NCI-H748 (cell line): ENCODE measurements around the gene SAA2.
A peak's percentile ranks its signal among the peaks of the same experiment; 100 is the strongest.
"Not testable (repeated sequence)": the region's sequence is repeated elsewhere in the genome, so short reads cannot be mapped to it uniquely, and the experiment has no call there.

ENCODE experiments used
- DNase-seq: peaks from one replicate; lab custom pipeline; 2025; ENCODE audit not compliant: unreplicated experiment; lab: John Stamatoyannopoulos, UW

The SAA2 gene

DNA sequence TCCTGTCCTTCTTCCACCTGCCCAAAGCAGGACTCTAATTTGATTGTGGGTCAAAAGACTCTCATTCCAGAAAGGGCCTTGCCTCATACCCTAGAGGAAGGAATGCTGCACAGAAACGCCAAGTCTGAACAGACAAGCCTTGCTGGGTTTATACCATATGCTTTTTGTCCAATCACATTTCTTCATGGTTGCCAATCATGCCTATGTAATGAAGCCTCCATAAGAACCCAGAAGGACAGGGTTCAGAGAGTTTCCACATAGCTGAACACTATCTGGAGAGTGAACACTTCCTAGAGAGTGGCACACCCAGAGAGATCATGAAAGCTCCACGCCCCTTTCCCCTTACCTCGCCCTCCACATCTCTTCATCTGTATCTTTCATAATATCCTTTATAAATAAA is 4.8 kb upstream of the SAA2 start:
- DNase-seq = no peak

DNA sequence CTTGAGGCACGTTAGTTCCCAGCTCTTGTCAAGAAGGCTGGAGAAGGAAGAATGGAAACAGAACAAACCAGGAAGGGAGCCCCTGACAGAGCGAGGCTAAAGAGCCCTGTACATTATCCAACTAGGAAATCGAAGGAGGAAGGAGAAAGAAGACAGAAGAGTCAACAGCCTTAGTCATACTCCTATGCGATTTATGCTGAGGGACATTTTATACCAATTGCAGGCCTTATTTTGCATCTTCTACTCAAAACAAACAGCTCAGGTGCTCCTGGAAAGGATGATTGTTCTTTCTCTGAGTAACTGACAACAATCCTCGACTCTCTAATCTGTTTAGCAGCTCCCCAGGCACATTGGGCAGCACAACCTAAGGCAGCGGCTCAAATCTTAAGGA is 1.3 kb downstream of the SAA2 start:
- not testable (repeated sequence) for DNase-seq

DNA sequence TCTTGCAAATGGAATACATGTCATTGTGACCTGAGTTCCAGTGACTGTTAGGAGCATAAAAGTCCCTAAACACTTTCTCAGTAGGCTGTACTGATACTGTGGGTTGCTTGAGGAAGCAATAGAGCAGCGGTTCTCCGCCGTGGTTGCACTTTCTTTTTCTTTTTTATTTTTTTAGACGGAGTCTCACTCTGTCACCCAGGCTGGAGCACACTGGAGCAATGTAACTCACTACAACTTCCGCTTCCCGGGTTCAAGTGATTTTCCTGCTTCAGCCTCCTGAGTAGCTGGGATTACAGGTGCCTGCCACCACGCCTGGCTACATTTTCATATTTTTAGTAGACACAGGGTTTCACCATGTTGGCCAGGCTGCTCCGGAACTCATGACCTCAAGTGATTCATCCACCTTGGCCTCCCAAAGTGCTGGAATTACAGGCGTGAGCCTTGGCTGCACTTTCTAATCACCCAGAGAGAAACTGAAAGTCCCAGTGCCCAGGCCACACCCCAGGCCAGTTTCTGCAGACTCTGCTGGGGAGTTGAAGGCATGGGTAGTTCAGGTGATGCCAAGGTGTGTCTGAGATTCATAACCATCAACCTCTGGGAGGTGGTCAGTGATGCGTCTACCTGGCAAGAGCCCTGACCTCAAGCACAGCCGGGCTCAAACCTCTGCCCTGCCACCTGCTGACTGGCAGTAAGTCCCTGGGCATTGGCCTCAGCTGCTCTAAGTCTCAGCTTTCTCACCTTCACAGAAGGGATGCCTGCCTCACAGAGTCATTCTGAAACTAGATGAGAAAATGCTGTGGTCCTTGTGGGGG is 1.9 kb downstream of the SAA2 start:
- DNase-seq = not testable (repeated sequence)

DNA sequence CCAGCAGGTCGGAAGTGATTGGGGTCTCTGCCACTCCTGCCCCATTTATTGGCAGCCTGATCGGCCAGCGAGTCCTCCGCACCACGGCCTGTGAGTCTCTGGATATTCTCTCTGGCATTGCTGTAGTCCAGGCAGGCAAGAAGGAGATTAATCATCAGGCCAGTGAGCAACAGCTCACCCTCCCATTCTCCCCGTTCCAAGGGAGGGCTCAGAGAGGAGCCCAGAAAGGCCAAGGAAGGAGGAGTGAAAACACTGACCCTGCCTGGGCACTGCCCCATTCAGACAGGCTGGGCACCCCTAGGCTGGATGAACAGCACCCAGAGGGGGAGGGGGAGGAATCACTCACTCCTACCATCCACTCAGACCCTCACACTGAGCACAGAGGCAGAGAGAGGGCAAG is 3.1 kb downstream of the SAA2 start:
- no peak for DNase-seq

DNA sequence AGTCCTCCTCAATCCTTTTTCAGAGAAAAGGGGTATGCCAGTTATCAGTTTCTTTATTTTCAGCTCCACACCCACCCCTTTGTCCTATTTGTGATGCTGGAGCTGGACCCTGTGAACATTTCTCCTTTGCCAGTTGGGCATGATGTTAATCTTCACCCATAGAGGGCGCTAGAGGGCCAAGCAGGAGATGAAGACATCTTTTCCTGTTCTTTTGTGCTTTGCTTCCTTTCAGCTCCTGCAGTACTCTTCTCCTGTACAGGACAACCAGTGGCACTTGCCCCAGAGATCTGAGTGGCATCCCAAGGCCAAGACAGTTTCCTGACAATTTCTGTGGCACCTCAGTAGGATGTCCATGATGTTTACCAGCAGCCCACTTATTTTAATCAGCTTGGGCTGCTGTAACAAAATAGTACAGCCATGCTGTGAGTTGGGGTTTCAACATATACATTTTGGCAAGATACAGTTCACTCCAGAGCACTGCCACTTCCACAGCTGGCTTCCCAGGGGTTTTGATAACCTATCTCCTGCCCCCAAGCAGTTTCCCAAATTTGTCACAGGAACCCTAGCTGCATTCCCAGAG is 4.6 kb downstream of the SAA2 start:
- DNase-seq = peak; percentile 66

DNA sequence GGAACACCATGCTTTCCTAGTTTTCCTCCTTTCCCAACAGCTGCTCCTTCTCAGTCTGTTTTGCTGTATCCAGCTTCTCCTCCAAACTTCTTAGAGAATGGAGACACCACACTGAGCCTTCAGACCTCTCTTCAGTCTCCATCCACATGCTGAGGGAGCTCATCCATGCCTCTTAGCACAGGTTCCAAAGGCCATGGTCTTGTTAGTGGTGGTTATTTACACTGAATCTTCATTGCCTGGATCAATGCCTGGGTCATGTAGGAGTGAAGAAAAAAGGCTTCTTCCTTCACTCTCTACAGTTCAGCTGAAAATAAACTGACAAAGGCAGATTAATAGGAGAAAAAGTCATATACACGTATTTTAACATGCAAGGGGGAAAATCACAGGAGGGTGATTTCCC is 8.8 kb downstream of the SAA2 start:
- no peak for DNase-seq

DNA sequence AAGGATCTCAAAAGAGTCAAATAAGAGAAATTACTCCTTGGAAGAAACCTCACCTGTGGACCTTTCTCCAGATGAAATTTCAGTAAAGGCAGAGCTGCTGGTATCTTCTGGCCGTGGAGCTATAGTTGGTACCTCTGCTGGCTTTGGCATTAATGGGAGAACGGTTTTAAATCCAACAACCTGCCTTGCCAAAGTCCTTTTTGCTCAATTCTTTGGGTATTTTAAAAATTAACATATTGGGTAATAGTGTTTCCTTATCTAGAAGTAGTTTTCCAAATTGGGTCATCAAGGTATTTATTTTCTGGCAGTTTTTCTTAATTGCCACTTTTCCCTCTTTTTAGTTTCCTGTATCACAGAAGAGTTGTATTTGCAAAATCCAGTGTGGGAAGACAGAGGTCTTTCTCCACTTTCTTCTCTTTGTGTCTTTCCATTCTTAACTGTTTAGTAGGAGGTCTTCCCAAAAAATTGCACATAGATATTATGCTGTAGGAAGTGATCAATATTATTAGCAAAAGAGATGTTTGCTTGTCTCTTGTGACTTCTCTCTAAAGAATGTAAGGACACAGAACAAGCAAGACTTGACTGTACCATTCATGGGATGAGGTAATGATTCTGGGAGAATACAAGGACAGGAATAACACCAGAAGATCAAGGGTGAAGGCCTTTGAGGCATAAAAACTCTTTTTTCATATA is 11.7 kb downstream of the SAA2 start, which contains the start of gene SAA4:
TSS of gene SAA4 (minus strand) at position 139 of the 693 bp plus-strand sequence. CDS start 876 bp downstream, outside the sequence.
- no peak for DNase-seq

DNA sequence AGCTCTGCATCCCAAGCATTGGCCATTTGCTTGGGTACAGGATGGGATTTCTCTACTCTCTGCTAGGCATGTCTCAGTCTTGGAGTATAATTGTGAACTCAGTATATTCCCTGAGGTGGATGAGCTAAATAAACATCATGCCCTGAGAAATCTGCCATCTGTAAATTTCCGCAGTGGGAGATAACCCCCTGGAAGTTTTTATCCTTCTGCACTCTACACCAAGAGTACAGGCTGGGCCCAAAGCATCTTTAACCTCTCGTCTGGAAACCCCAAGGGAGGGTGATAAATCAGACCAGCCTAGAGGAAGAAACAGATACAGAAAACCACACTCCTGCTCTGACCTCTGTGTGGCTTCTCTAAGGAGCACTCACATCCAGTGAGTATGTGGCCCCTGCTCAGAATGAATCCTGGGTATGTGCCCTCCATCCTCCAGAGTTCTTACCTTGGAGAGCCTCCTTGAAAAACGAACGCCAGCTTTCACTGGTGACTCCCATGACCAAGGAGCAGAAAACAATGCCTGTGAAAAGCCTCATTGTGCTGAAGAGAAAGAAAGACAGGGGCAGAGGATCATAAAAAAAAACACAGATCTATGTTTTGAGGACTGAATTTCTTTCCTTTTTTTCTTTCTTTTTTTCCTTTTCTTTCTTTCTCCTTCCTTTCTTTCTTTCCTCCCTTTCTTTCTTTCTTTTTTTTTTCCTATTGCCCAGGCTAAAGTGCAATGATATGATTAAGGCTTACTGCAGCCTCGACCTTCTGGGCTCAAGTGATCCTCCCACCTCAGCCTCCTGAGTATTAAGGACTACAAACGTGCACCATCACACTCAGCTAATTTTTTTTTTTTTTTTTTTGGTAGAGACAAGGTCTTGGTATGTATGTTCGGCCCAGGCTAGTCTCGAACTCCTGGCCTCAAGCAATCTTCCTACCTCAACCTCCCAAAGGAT is 12.8 kb downstream of the SAA2 start:
- no peak for DNase-seq

DNA sequence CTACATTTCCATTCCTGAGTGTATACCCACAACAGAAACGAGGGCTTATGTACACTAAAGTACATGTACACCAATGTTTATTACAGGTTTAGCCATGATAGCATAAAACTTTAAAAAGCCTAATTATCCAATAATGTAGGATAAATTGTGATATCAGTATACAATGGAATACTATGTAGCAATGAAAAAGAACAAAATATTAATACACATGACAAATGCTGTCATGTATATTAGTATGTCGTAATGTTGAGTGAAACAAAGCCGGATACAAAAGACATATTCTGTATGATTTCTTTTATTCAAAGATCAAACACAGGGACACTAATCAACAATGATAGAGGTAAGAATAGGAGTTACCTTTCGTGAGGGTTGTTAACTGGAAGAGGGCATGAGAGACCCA is 14.6 kb downstream of the SAA2 start:
- no peak for DNase-seq

DNA sequence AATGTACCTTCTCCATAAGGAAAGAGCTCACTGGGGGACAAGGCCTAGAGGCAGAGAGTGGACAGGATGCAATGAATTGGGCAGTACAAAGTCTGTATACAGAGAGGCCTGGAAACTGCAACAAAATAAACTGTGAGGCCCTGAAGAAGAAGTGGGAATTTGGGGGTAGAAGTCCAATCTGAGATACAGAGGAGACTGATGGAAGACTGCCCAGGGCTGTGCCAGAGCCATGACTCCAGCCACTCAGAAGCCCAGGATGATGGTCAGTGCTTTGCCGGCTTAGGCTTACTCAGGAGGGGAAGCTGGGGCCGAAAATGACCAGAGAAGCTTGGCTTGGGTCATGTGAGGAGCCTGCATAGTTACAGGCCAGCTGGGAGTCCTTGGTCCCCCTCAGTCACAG is 17.6 kb downstream of the SAA2 start:
- no peak for DNase-seq

DNA sequence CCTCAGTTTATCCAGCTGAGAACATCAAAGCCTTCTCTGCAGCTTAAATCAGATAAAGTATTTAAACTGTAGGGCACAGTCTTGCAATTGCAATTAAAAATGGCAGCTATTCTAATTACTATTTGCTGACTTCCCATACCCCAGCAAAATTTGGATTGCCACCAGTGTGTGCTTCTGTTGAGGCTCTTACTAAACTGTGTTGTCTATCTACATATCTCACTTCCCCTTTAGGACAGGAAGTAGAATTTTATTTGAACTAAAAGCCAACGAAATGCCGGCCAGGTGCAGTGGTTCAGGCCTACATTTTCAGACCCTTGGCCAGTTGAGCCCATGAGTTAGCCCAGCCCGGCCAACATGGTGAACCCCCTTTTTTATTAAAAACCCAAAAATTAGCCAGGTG is 19.0 kb downstream of the SAA2 start:
- DNase-seq = no peak

DNA sequence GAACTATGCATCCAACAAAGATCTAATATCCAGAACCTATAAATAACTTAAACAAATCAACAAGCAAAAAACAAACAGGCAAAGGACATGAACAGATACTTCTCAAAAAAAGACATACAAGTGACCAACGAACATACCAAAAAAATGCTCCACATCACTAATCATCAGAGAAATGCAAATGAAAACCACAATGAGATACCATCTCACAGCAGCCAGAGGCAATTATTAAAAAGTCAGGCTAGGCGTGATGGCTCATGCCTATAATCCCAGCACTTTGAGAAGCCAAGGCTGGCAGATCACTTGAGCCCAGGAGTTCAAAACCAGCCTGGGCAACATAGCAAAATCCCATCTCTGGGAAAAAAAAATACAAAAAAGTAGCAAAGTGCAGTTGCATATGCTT is 22.6 kb downstream of the SAA2 start:
- no peak for DNase-seq

DNA sequence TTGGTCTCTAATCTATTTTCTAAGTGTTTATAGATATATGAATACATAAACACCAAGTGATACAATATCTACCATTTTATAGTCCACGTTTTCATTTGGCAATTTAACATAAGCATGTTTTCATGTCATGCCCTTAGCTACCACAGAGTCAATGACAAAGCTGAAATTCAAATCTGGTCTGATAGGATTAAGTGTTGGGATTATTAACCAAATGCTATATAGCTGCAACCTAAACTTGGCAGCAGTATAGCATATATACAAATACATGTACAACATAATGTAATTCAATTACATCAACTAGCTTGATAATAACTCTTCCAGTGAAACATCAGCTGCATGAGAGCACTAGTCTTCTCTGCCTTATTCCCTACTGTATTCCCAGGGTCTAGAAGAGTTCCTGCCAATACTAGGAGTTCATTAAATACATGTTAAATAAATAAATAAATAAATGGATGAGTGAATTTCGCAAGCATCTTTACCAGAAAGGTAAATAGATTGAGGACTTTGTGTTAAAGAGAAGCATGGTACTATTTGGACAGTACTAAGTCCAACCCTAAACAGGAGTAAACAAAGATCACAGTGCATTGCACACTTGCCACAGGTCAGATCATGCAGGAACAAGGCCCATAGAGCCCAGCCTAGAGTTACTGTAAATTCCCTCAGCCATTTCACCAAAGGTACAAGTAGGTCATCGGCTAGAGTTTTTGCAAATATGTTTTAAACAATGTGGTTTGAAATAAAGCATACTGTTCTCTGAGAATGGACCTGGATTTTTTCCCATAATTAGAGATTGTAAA is 24.7 kb downstream of the SAA2 start:
- no peak for DNase-seq

DNA sequence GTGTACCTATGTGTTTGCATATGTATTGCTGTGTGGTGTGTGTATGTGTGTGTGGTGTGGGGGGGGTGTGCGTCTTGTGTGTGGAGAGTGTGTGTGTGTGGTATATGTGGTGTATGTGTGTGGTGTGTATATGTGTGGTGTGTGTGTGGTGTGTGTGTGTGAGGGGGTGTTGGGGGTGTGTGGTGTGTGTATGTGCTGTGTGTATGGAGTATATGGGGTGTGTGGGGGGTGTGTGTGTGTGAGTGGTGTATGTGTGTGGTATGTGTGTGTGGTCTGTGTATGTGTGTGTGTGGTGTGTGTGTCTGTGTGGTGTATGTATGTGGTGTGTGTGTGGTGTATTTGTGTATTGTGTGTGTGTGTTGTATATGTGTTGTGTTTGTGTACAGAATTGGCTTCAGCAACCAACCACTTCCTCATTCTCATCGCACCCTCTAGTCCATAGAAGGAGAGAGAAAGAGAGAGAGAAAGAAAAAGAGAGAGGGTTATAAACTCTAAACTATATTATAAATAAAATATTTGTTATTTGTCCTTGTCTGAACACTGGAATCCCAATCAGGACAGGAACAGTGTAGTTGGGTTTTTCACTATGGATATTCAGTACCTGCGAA is 25.6 kb downstream of the SAA2 start:
- no peak for DNase-seq

DNA sequence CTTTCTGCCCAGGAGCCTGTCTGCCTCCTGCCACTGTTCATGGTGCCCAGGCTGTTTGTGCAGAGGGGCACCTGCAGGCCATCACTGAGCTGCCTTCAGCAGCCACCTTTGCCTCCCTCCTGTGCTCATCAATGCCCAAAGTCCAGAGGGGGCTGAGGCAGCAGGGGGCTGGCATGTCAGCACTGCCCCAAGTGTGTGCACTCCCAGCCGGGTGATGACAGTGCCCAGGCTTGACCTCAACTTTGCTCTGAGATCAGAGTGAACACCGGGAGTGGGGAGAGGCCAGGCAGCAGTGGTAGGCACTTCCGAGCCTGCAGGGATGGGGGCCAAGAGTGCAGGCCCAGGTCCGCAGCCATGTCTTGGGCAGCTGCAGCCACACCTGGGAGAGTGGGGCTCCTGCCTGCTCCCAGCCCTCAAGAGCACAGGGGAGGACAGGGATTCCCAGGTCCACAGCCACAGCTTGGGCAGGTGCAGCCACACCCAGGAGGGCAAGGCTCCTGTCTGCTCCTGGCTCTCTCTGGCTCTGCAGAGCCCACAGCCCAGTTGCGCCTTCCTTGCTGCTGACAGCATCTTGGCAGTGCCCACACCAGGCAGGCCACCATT is 27.1 kb downstream of the SAA2 start:
- no peak for DNase-seq

DNA sequence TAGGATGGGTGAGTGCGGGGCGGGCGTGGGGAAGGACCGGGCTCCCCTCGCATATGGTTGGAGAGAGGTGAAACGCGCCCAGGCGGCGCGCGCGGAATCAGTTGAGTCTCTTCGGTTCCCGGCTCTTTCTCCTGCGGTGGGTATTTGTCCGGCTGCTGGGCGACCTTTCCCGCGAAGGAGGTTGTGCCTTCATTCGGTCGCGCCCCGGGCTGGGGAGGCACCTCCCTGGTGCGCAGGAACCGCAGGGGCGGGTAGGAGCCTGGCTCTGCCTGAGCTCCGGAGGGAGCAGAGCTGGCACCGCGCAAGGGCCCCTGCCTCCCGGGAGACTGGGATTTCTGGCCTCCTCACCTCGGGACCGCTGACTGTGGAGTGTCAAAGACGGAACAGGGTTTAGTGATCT is 39.4 kb downstream of the SAA2 start:
- no peak for DNase-seq

DNA sequence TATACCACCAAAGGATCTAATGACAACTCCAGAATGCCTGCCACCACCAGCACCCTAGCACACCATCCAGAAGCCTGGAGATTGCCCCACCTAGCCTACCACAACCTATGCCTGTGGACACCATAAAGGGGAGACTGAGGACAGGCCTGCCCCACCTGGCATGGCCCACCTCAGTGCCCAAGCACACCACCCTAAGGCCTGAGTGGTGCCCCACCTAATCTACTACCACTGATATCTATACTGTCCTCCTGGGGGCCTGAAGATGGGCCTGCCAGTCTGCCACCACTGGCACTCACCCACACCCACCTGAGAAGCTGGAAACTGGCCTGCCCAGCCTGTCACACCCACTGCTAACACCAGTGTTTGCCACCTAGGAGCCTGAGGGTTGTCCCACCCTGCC is 43.7 kb downstream of the SAA2 start:
- DNase-seq = no peak

DNA sequence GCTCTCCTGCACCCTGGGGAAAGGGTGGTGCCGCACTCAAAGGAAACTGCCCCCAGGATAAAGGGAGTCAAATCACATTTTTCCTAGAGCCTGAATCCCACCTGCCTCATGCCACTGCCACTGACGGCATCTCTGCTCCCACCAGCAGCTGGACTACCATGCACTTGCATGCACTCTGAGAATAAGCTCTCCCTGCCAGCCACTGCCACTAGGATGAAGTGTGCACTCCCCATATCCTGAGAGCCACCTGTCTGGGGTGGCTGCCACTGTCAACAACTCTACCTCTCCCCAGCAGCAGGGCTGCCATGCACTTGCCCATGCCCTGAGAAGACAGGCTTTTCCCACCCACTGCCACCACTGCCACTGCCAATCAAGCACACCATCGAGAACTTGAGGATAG is 44.2 kb downstream of the SAA2 start:
- DNase-seq = no peak

DNA sequence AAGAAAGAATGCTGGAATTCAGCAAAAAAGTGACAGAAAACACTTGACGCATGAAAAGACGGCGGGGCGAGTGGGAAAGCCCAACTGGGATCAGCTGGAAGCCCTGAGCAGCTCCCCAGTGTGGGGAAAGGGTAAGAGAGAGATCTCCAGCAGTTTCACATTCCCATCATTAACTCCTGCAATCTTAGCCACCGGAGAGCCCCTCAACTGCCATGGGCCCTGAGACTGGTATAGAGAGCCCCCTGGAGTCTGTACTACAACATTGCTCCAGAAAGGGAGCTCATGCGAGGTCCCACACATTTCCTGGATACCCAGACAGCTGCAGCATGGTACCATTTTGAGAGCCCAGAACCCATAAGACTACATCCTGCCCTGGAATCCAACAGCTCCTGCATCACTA is 44.7 kb downstream of the SAA2 start:
- peak; percentile 51 for DNase-seq
